Epithelial cell of esophagus (primary cell): Measurements from ENCODE around the gene ZNHIT2.

Source experiments
- DNase-seq: peaks from one replicate; pipeline ENCODE4 v3.0.0; 2010; ENCODE audit warnings: low read depth
- H3K4me3 ChIP-seq: 2 replicates; pipeline ENCODE4 v1.5.1; 2011; ENCODE audit warnings: mild to moderate bottlenecking, low read length, control low read depth
- CTCF ChIP-seq: IDR thresholded peaks from 2 replicates; pipeline ENCODE4 v1.5.1; 2011; ENCODE audit warnings: low read depth, mild to moderate bottlenecking, low read length, control low read depth, inconsistent platforms; ENCODE audit not compliant: insufficient read depth; ENCODE audit errors: missing control alignments

Gene ZNHIT2

GRCh38 chr11:65100674-65101350 lies 16.7 kb downstream of the ZNHIT2 start:
- DNase-seq: no peak
- H3K4me3 ChIP-seq: no peak overlapping the region
- no peak for TF ChIP-seq CTCF

GRCh38 chr11:65096926-65097325 lies 20.6 kb downstream of the ZNHIT2 start:
- no peak for TF ChIP-seq CTCF
- peak overlapping the region; percentile 81 for H3K4me3 ChIP-seq
- DNase-seq: no peak

- H3K4me3 ChIP-seq: peak within 1 kb of the TSS; percentile 81
- peak; percentile 93 for DNase-seq
- no peak for TF ChIP-seq CTCF
Measured at GRCh38 chr11:65095974-65096806, 21.3 kb downstream of the ZNHIT2 start, which contains the start of gene VPS51. Gene VPS51 (plus strand): TSS chr11:65096214. CDS start chr11:65096251, 37 bp downstream.

- peak overlapping the region; percentile 81 for H3K4me3 ChIP-seq
- no peak for DNase-seq
- no peak for TF ChIP-seq CTCF
Measured at GRCh38 chr11:65095427-65095826, 22.1 kb downstream of the ZNHIT2 start.

GRCh38 chr11:65090628-65091027 lies 26.9 kb downstream of the ZNHIT2 start:
- no peak for TF ChIP-seq CTCF
- DNase-seq: no peak

GRCh38 chr11:65089621-65090020 lies 27.9 kb downstream of the ZNHIT2 start:
- no peak overlapping the region for H3K4me3 ChIP-seq
- TF ChIP-seq CTCF: no peak
- DNase-seq: no peak

More at GRCh38 chr11:65090628-65091027, 26.9 kb downstream of the ZNHIT2 start:
- no peak overlapping the region for H3K4me3 ChIP-seq
